Left forelimb (tissue), 1 donor: ENCODE results near the gene PTPRU.
A peak's percentile ranks its signal among the peaks of the same experiment; 100 is the strongest.
"Not testable (repeated sequence)": the region's sequence is repeated elsewhere in the genome, so short reads cannot be mapped to it uniquely, and the experiment has no call there.

Source experiments
- DNase-seq: peaks from one replicate; pipeline ENCODE4 v3.0.0-alpha.2; 2018; ENCODE audit warnings: low spot score

The PTPRU gene

GRCh38 chr1:29222260-29222659 is 14.1 kb upstream of the PTPRU start:
- not testable (repeated sequence) for DNase-seq

GRCh38 chr1:29222686-29223085 is 13.6 kb upstream of the PTPRU start:
- no peak for DNase-seq

- no peak for DNase-seq
Measured at GRCh38 chr1:29223521-29223920, 12.8 kb upstream of the PTPRU start.

GRCh38 chr1:29224356-29224837 is 11.9 kb upstream of the PTPRU start:
- no peak for DNase-seq

GRCh38 chr1:29225361-29225760 is 11.0 kb upstream of the PTPRU start:
- DNase-seq, result no peak

- DNase-seq, result no peak
Measured at GRCh38 chr1:29227511-29227910, 8.8 kb upstream of the PTPRU start.

- DNase-seq, result no peak
Measured at GRCh38 chr1:29230204-29230552, 6.1 kb upstream of the PTPRU start.

- DNase-seq, result peak; percentile 98
Measured at GRCh38 chr1:29230553-29231378, 5.6 kb upstream of the PTPRU start, which contains the start of gene MECR. MECR (minus strand) TSS chr1:29230934; CDS start chr1:29230906, 28 bp downstream.

GRCh38 chr1:29232387-29232786 is 3.9 kb upstream of the PTPRU start:
- DNase-seq, result no peak

- DNase-seq, result no peak
Measured at GRCh38 chr1:29233693-29234092, 2.6 kb upstream of the PTPRU start.

GRCh38 chr1:29234471-29234870 is 1.9 kb upstream of the PTPRU start:
- DNase-seq, result no peak

- not testable (repeated sequence) for DNase-seq
Measured at GRCh38 chr1:29234881-29235280, 1.4 kb upstream of the PTPRU start.

GRCh38 chr1:29236712-29237128 is 398 bp downstream of the PTPRU start:
- no peak for DNase-seq

GRCh38 chr1:29237129-29237821 is 953 bp downstream of the PTPRU start:
- DNase-seq, result no peak

- DNase-seq, result no peak
Measured at GRCh38 chr1:29237852-29238619, 1.7 kb downstream of the PTPRU start.

- DNase-seq, result no peak
Measured at GRCh38 chr1:29238620-29239002, 2.3 kb downstream of the PTPRU start.

GRCh38 chr1:29239142-29239541 is 2.8 kb downstream of the PTPRU start:
- no peak for DNase-seq

GRCh38 chr1:29240400-29240837 is 4.1 kb downstream of the PTPRU start:
- DNase-seq, result no peak

- no peak for DNase-seq
Measured at GRCh38 chr1:29240986-29241385, 4.7 kb downstream of the PTPRU start.

- DNase-seq, result no peak
Measured at GRCh38 chr1:29243023-29243870, 6.9 kb downstream of the PTPRU start.

- no peak for DNase-seq
Measured at GRCh38 chr1:29243871-29244200, 7.5 kb downstream of the PTPRU start.

- DNase-seq, result no peak
Measured at GRCh38 chr1:29245261-29245660, 8.9 kb downstream of the PTPRU start.
